GM08714 (cell line): Measurements from ENCODE around the gene TMEM59L.

ENCODE experiments used
- H3K4me3 ChIP-seq: fragments of 200-500 bp; sonication (Bioruptor generic); 2 replicates; pipeline ENCODE4 v1.5.1; 2014; ENCODE audit warnings: mild to moderate bottlenecking, low read length, inconsistent platforms
- ZNF274 ChIP-seq: IDR thresholded peaks from 2 replicates; pipeline ENCODE4 v1.6.1; 2012; ENCODE audit warnings: mild to moderate bottlenecking, low read depth, low read length

Gene TMEM59L

GRCh38 chr19:18603255-18603957, 9.3 kb upstream of the TMEM59L start:
- H3K4me3 ChIP-seq: no peak overlapping the region
- no peak for TF ChIP-seq ZNF274

DNA sequence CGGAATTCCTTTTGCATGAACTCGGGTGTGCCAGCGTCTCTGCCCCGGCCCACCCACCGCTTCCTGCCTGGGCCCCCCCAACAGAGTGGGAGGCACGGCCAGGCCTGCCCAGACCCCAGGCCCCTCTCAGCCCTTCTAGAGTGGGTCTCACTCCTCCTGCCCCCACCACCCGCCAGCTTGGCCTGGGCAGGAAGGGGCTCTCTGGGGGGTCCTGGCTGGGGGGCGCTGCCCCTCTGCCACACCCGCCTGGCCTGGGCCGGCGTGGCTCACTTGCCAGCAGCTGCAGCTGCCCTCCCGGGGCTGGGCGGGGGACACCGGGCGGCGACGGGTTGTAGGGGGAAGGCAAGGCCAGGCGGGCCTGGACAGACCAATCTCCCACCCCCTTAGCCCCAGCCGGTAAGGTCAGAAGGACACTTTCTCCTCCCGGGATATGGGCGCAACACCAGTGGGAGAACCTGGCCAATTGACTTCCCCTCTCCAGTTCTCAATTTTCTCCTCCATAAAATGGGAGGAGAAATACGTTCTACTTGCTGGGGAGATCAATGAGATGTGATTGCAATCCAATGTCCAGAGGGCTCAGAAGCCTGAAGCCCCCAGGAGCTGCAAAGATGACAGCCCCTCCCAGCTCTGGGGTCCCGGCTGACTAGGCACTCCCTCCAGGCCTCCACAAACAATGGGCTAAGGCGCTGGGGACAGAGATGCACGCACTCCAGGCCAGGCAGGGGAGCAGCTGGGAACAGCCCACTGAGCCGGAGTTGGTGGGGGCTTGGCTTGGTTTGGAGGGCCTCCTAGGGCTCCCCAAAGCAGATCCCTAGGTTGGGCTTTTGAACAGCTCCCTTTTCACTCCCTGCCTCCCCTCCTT, 8.5 kb upstream of the TMEM59L start:
- no peak for TF ChIP-seq ZNF274
- no peak overlapping the region for H3K4me3 ChIP-seq

DNA sequence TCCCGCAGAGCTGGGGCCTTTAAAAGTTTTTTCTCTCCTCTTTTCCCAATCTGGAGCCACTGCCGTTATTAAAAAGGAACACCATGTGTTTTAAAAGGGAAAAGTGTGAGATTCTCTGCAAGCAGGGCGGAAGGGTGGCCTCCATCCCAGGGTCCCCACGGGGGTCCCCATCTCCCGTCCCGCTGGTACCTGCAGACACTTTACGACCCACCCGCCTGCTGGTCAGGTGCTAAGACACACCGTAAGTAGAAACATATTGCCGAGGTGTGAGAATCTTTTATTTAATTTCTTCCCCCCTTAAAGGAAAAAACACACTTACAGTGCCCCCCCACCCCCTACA, 7.9 kb upstream of the TMEM59L start:
- TF ChIP-seq ZNF274: no peak
- H3K4me3 ChIP-seq: no peak overlapping the region

GRCh38 chr19:18605196-18605545, 7.5 kb upstream of the TMEM59L start:
- no peak for TF ChIP-seq ZNF274
- no peak overlapping the region for H3K4me3 ChIP-seq

- TF ChIP-seq ZNF274: no peak
- no peak overlapping the region for H3K4me3 ChIP-seq
Measured at GRCh38 chr19:18605546-18606280, 7.0 kb upstream of the TMEM59L start.

GRCh38 chr19:18606281-18607225, 6.1 kb upstream of the TMEM59L start, which contains the start of gene CRLF1:
CRLF1 (minus strand) TSS chr19:18606799; CDS start chr19:18606656, 143 bp downstream.
- no peak within 1 kb of the TSS for H3K4me3 ChIP-seq
- TF ChIP-seq ZNF274: no peak

- H3K4me3 ChIP-seq: no peak overlapping the region
- TF ChIP-seq ZNF274: no peak
Measured at GRCh38 chr19:18607226-18608101, 5.2 kb upstream of the TMEM59L start.

GRCh38 chr19:18608102-18608804, 4.4 kb upstream of the TMEM59L start:
- no peak for TF ChIP-seq ZNF274
- H3K4me3 ChIP-seq: no peak overlapping the region

GRCh38 chr19:18608805-18609716, 3.6 kb upstream of the TMEM59L start:
- H3K4me3 ChIP-seq: no peak overlapping the region
- TF ChIP-seq ZNF274: no peak

DNA sequence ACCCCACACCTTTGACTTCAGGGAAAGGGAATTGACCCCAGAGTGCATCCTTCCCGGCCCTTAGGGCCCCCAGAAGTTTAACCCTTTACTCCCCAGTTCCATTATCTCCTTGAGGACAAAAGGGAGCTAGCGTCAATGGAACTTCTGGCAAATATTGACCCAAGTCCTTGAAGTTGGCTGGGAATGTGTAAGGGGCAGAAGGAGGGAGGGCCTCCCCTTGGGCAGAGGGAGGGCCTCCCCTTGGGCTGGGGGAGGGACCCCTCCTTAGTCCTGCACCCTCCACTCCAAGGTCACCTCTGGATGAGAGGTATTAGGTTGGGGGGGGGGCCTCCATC, 3.0 kb upstream of the TMEM59L start:
- H3K4me3 ChIP-seq: no peak overlapping the region
- TF ChIP-seq ZNF274: no peak

GRCh38 chr19:18610245-18610555, 2.5 kb upstream of the TMEM59L start:
- H3K4me3 ChIP-seq: no peak overlapping the region

More at GRCh38 chr19:18610245-18610555, 2.5 kb upstream of the TMEM59L start:
- no peak for TF ChIP-seq ZNF274
